GM21619 (cell line): ENCODE results near the gene HPSE.

Source experiments
- ATAC-seq: cut with Tn5 transposase; IDR thresholded peaks from one replicate; pipeline ENCODE4 v1.9.1; 2021; ENCODE audit not compliant: unreplicated experiment

The HPSE gene

GRCh38 chr4:83251447-83251830 is 83.2 kb downstream of the HPSE start:
- no peak for ATAC-seq

- ATAC-seq: no peak
Measured at GRCh38 chr4:83250687-83251446, 83.8 kb downstream of the HPSE start.

- ATAC-seq: no peak
Measured at GRCh38 chr4:83248486-83248885, 86.2 kb downstream of the HPSE start.

GRCh38 chr4:83247415-83248357 is 87.0 kb downstream of the HPSE start:
- no peak for ATAC-seq
